HG02798 (cell line): ENCODE results near the gene DLST.

Experiments
- ATAC-seq: cut with Tn5 transposase; IDR thresholded peaks from one replicate; pipeline ENCODE4 v1.9.1; 2021; ENCODE audit warnings: mild to moderate bottlenecking; ENCODE audit not compliant: unreplicated experiment, poor library complexity

The DLST gene

DNA sequence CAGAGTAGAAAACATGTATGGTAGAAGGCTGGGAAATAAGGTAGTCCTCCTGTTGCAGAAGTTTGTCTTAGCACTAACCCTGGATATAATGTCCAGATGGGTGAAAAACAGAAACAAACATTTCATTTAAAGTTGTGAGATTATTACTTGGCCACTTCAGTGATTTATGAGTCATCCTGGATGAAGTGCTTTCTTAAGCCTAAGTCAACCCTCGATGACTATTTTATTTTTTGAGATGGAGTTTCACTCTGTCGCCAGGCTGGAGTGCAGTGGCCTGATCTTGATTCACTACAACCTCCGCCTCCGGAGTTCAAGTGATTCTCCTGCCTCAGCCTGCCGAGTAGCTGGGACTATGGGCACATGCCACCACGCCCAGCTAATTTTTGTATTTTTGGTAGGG is 10.2 kb downstream of the DLST start:
- ATAC-seq = no peak

- peak; percentile 14 for ATAC-seq
Observed at GRCh38 chr14:74892745-74893144, 11.0 kb downstream of the DLST start.

DNA sequence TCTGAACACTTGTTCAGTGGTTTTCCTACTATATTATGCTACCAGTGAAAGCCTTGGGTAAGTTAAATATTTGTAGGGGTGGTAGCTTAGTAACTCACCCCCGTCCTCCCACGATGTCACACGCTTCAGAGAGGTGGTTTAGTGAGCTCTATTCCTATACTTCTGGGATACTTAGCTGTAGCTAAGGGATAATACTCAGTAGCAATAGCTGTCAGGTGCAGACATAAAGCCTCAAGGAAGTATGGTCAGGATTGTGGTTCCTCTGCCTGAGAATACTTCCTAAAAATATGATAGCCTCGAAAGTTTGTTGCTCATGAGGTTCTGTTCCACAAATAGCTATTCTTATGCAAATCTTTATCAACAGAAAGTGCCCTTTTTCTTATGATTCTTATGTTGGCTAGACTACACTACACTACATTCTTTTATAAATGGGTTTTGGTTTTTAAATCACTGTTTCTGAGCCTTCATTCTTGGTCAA is 11.9 kb downstream of the DLST start:
- ATAC-seq = peak; percentile 68

DNA sequence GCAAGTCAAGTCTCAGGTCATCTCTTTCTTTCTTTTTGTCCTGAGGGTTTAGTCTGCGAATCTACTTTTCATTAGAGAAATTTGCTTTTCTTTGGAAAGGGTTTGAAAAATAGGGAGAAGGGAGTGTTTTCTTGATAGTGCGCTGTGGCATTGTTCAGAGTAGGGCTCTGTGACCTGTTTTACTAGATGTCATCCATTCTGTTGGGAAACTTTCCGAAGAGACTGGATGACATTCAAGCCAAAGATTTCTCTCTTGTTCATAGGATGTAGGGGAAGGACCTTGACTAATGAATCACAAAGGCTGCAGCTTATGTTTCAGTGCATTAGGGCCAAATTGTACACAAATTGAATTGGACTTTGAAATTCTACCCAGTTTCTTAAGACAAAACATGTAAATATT is 14.7 kb downstream of the DLST start:
- ATAC-seq = no peak

GRCh38 chr14:74897642-74898041 is 15.9 kb downstream of the DLST start:
- no peak for ATAC-seq

DNA sequence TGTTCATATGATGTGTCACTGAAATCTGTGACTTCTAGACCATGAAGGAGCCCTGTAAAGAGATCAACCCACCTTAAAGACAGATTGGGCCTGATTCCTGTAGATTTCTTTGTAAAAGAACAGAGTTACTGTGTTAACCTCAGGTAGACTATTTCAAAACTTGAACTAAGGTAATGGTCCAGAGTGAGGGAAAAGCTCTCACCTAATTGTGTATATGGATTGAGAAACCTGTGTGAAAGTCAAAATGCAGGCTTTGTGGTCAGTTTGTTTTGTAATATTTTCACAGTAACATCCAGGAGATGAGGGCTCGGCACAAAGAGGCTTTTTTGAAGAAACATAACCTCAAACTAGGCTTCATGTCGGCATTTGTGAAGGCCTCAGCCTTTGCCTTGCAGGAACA is 16.4 kb downstream of the DLST start:
- ATAC-seq = no peak

DNA sequence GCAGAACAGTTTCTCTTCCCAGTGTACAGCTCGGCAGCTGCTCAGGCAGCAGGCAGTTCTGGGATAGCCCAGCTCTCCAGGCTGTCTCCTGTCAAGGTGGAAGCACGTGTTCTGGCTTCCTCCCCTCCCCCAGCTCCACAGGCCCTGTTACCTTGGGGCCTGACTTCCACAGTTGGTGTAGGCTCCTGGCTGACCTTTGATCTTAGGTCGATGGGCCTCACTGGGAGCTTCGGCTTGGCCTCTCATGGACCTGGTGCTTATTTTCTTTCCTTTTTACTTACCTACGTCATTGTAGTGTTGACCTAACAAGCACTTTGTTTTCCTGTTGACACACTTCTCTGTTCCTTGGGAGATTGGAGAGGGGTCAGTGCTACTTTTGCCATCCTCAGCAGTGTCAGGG is 17.0 kb downstream of the DLST start:
- ATAC-seq = no peak

DNA sequence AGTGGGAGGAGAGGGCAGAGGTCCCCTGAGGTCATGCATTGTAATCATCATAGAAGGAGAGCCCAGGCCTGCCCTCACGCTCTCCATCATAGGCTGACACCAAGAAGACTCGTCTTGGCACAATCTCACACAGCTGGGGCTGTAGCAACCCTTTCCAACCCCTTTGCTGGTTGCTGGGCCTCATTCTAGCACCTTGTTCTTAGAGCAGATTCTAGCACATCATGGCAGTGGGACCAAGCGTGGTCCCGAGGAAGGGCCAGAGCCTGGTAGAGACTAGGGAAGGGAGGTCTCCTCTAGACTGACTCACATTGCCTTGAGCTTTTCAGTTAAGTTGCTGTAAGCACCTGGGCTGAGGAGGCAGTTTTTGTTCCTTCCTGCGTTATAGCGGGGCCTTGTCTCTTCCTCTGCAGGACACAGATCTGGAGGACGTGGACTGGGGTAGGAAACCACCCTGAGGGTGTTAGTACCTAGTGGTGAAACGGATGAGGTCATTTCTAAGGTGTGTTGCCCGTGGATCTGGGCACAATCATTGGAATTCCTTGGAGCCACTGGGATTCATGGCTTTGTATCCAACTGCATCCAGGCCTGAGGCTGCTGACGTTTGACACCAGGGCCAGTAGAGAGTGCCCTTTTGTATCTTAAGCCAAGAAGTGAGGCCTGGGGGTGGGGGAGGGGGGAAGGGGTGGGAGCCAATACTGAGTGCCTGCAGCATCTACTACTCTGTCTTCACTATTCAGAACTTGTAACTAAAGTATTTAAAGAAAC is 21.4 kb downstream of the DLST start:
- ATAC-seq = no peak

DNA sequence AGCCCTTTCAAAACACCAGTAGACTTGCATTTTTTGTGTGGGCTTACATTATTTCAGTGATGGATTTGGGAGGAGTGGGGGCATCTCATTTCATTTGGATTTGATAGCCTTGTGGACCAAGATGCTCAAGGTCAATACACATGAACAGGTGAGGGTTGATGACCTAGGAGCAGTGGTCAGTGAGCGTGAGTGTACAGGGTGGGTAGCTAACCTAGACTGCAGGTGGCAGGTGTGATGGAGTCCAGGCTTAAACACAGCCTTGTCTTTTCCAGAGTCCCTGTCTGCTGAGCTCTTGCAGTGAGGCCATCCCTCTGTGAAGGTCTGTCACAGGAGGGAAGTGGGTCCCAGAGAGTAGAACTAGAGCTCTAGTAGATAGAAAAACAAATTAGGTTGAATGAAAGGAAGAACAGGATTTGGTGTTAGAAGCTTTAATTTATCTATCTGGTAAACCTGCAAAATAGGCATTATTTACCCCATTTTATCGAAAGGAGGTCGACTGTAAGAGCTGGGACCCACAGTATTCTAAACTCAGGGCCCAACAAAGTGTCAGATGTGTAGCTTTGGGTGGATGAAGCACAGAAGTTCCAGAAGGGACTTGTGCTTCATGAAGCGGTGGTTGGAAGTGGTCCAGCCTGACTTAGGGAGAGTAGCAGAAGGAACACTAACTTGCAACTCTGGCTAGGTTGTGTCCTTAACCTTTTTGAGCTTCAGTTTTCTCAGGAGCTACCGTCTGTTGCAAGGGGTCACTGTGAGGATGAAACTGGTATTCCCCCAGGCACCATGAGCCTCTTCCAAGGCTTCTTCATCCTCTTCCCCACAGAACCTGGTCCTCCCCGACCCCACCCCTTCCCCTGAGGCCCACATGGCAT is 23.2 kb downstream of the DLST start:
- no peak for ATAC-seq

- ATAC-seq = peak; percentile 34
Observed at GRCh38 chr14:74905595-74906142, 24.0 kb downstream of the DLST start.

DNA sequence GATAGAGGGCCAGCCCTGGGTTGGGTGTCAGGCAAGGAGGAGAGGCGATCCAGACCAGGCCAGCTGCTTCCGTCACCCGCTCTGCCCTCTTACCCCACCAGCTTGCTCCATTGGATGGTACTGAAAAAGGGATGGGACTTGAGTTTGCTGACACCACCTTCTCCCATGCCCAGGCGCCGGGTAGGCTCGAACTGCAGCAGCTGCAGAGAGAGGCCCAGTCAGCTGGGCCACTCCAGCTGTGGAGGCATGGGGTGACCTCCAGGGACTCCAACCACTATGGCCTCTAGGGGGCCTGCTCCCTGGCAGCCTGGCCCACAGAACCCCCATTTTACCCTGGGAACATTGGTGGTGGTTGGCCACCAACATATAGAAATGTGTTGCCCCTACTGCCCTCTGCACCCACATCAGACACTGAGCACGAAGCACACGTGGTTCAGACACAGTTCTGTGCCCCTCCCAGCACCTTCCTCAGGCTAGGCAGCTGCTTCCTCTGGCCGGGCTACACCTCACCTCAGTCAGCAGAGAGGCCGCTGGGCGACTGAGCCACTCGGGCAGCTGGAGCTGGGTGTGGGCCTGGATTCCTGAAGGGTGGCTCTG is 25.3 kb downstream of the DLST start:
- no peak for ATAC-seq

DNA sequence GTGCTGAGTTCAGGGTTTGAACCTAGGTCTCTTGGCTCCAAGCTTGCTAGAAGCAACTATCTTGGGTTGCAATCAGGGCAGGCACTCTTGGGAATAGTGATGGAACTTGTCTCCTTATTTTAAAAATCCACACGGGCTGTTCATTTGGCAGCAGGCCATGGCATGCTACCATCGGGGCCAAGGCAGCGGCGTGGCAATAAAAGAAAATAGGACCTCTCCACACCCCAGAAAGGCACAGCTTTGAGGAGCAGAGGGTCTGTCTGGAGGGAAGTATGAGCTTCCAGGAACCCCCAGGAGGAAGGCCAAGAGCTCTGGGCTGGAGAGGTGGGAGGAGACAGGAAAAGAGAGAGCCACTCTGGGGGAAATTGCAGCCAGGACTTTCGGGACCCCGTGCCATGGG is 26.0 kb downstream of the DLST start:
- ATAC-seq = no peak

- no peak for ATAC-seq
Observed at GRCh38 chr14:74908861-74909341, 27.2 kb downstream of the DLST start.

- no peak for ATAC-seq
Observed at GRCh38 chr14:74909501-74909900, 27.8 kb downstream of the DLST start.

- ATAC-seq = no peak
Observed at GRCh38 chr14:74909911-74910310, 28.2 kb downstream of the DLST start.

DNA sequence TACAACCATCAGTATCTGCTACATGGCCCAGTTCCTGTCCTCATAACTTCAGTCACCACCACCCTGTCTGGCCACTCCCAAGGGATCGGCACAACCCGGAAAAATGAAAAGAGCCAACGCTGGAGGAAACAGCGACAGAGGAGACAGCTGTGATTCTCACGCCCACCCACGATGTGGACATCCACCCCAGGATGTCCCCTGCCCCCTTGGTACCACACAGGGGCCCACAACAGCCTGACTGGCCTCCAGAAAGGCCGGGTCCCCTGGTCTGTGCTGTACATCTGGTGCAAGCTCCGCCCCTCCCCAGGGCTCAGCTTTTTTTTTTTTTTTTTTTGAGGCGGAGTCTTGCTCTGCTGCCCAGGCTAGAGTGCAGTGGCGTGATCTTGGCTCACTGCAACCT is 28.8 kb downstream of the DLST start:
- ATAC-seq = no peak

GRCh38 chr14:74911221-74911620 is 29.5 kb downstream of the DLST start:
- ATAC-seq = no peak

DNA sequence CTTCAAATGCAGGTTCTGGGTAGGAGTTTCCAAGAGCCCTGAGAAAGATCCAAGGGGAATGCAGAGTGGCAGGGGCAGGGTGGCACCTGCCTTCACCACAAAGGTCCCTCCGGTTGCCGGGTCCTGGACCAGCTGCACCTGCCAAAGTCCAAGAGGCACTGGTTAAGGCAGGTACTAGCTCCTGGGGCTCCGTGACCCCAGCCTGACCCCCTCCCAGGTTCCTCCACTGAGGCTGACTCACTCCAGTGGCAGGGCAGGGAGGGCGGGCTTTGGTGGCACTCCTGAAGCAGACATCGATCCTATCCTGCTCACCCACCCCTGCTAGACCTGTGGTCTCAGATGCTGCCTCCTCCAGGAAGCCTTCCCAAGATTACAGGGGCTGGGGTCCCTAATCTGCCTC is 30.0 kb downstream of the DLST start:
- no peak for ATAC-seq

DNA sequence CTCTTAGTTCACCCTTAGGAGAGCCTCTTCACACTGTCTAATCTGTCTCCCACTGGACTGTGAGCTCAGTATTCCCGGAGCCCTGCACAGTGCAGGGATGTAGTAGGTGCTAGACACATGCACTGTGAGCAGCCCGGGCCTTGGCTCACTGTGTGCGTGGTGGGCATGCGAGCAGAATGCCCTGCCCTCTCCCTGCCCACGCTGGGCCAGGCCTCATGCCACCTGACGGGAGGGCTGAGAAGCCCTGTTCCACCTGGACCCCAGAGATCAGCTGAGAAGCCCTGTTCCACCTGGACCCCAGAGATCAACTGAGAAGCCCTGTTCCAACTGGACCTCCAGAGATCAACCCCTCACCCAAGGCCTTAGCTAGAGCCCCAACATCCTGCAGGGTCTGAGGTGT is 30.4 kb downstream of the DLST start:
- ATAC-seq = no peak

DNA sequence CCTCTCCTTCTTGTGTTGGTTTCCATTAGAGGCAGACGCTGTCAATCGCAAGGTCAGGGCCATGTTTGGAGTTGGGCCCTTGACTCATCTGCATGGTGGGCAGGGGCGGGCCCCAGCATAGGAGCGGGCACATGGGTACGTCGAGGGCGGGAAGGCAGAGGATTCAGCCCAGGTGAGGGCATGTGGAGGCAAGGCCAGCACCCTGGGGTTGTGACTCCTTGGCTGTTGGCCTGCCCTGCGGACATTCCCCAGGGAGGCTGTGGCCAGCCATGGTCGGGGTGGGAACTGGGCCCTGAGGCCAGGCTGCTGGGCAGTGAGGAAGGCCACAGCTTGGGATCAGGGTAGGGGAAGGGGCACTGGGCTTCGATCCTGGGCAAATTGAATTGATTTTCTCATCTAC is 31.1 kb downstream of the DLST start:
- ATAC-seq = no peak
